Measurements from ENCODE around the gene SLC49A3. TPM values are rescaled to one million over a fixed set of nuclear protein-coding genes. Genes with fewer than 3 reads are reported as not detected.

The SLC49A3 gene
- polyA plus RNA-seq, 1 donor from 2014 or later: not detected

- H3F3A ChIP-seq (ENCODE audit: insufficient read depth, low read length, poor library complexity, severe bottlenecking): no peaks in the 10 kb centered on the region
- H2AFZ ChIP-seq (ENCODE audit: low read depth, low read length): no peak overlapping the region
- H3K9ac ChIP-seq (ENCODE audit: low read length): no peak overlapping the region
- no peaks in the 10 kb centered on the region for H3K9me2 ChIP-seq (ENCODE audit: insufficient read depth, low read length)
- H3K4me3 ChIP-seq (ENCODE audit: low read length): no peak overlapping the region
- no peaks in the 10 kb centered on the region for H4K20me1 ChIP-seq (ENCODE audit: insufficient read depth)
- H3K79me2 ChIP-seq (replicated peaks; ENCODE audit: insufficient read depth, low read length): no peaks in the 10 kb centered on the region
- no peaks in the 10 kb centered on the region for H3K27me3 ChIP-seq (ENCODE audit: insufficient read depth, low read depth, low read length)
- TF ChIP-seq EZH2 (IDR thresholded peaks at IDR 0.05; ENCODE audit: borderline replicate concordance, insufficient read depth, low read length, poor library complexity, severe bottlenecking) (no peak), EP300 (conservative IDR thresholded peaks at IDR 0.05; ENCODE audit: poor library complexity, severe bottlenecking) (no peak), REST (IDR thresholded peaks at IDR 0.05; ENCODE audit: borderline replicate concordance) (no peak), POLR2AphosphoS5 (IDR thresholded peaks at IDR 0.05) (no peak), RAD21 (conservative IDR thresholded peaks at IDR 0.05) (no peak), SMC3 (conservative IDR thresholded peaks at IDR 0.05; ENCODE audit: poor library complexity) (no peak), TAF1 (IDR thresholded peaks at IDR 0.05; ENCODE audit: low read depth) (no peak), CTCF (IDR thresholded peaks at IDR 0.05; ENCODE audit: poor library complexity, severe bottlenecking) (no peak), MXI1 (conservative IDR thresholded peaks at IDR 0.05; ENCODE audit: poor library complexity, severe bottlenecking) (no peak)
- H3K4me2 ChIP-seq (ENCODE audit: low read length): no peak overlapping the region
- H3K9me3 ChIP-seq (ENCODE audit: low read length): no peaks in the 10 kb centered on the region
- no peak overlapping the region for H3K27ac ChIP-seq (ENCODE audit: low read length)
- no peaks in the 10 kb centered on the region for H3K36me3 ChIP-seq (ENCODE audit: insufficient read depth, low read length)
Observed at GRCh38 chr4:666822-667544, 22.0 kb downstream of the SLC49A3 start.

- Histone ChIP-seq H2AFZ (ENCODE audit: low read depth, low read length) (no peak overlapping the region), H3K4me3 (ENCODE audit: low read length) (no peak overlapping the region), H4K20me1 (ENCODE audit: insufficient read depth) (no peaks in the 10 kb centered on the region), H3K9me3 (ENCODE audit: low read length) (no peaks in the 10 kb centered on the region), H3K36me3 (ENCODE audit: insufficient read depth, low read length) (no peaks in the 10 kb centered on the region), H3K9me2 (ENCODE audit: insufficient read depth, low read length) (no peaks in the 10 kb centered on the region), H3K9ac (ENCODE audit: low read length) (no peak overlapping the region), H3K27ac (ENCODE audit: low read length) (no peak overlapping the region), H3K27me3 (ENCODE audit: insufficient read depth, low read depth, low read length) (no peaks in the 10 kb centered on the region), H3K79me2 (replicated peaks; ENCODE audit: insufficient read depth, low read length) (no peaks in the 10 kb centered on the region), H3F3A (ENCODE audit: insufficient read depth, low read length, poor library complexity, severe bottlenecking) (no peaks in the 10 kb centered on the region), H3K4me2 (ENCODE audit: low read length) (no peak overlapping the region)
- no peak for TF ChIP-seq RAD21 (conservative IDR thresholded peaks at IDR 0.05)
- TF ChIP-seq REST (IDR thresholded peaks at IDR 0.05; ENCODE audit: borderline replicate concordance): no peak
- no peak for TF ChIP-seq TAF1 (IDR thresholded peaks at IDR 0.05; ENCODE audit: low read depth)
- no peak for TF ChIP-seq SMC3 (conservative IDR thresholded peaks at IDR 0.05; ENCODE audit: poor library complexity)
- TF ChIP-seq EP300 (conservative IDR thresholded peaks at IDR 0.05; ENCODE audit: poor library complexity, severe bottlenecking): no peak
- no peak for TF ChIP-seq POLR2AphosphoS5 (IDR thresholded peaks at IDR 0.05)
- no peak for TF ChIP-seq CTCF (IDR thresholded peaks at IDR 0.05; ENCODE audit: poor library complexity, severe bottlenecking)
- no peak for TF ChIP-seq MXI1 (conservative IDR thresholded peaks at IDR 0.05; ENCODE audit: poor library complexity, severe bottlenecking)
- TF ChIP-seq EZH2 (IDR thresholded peaks at IDR 0.05; ENCODE audit: borderline replicate concordance, insufficient read depth, low read length, poor library complexity, severe bottlenecking): no peak
Observed at GRCh38 chr4:666436-666810, 22.5 kb downstream of the SLC49A3 start.

All from neural cell (in vitro differentiated cells).